HCT116 (cell line): ENCODE data around the gene DCHS2. TPM values are rescaled to one million over a fixed set of nuclear protein-coding genes. Genes with fewer than 3 reads are reported as not detected.

ENCODE experiments used
- ATAC-seq: fragments of 200-7000 bp; cut with Tn5 transposase; 2 replicates; pipeline ENCODE4 v1.9.1; 2020; ENCODE audit warnings: mild to moderate bottlenecking, moderate library complexity
- BruUV-seq: library from RNA; stranded (reverse); fragments of 400-500 nt; replicated peaks from 2 replicates; lab custom pipeline; 2021; lab: Mats Ljungman, UMichigan
- CTCF ChIA-PET: fragments of 300-600 bp; sonication (Branson Sonifier 250); formaldehyde crosslinking; loops from one replicate; lab custom pipeline; 2021; ENCODE audit warnings: antibody characterized with exemption; lab: Charles Lee
- POLR2A ChIA-PET: fragments of 300-600, 350-600 bp; sonication (Branson Sonifier 250); formaldehyde crosslinking; loops from one replicate; lab custom pipeline; 2021; ENCODE audit warnings: antibody characterized with exemption; lab: Charles Lee
- RAD21 ChIA-PET, 2 experiments: fragments of 300-600 bp; sonication (Branson Sonifier 250); formaldehyde crosslinking; loops; one replicate each; lab custom pipeline; 2023; ENCODE audit warnings: low total read pairs in 2 of 2; ENCODE audit not compliant: uncharacterized antibody in 2 of 2, unreplicated experiment in 2 of 2, low non-redundant PET in 1 of 2; lab: Charles Lee
- DNase-seq: peaks from one replicate; pipeline ENCODE4 v3.0.0-alpha.2; 2010; ENCODE audit warnings: low read depth, low spot score
- H2AFZ ChIP-seq: fragments of 200-600 bp; shearing (Covaris generic), sonication (generic); 2 replicates; pipeline ENCODE4 v1.6.1; 2017; ENCODE audit warnings: low read depth, mixed run types, mixed read lengths, antibody characterized with exemption, low read length; ENCODE audit not compliant: poor library complexity, severe bottlenecking
- H3K27ac ChIP-seq: 2 replicates; pipeline ENCODE4 v1.5.1; 2012; ENCODE audit warnings: low read depth, low read length
- H3K27me3 ChIP-seq: fragments of 200-600 bp; sonication (generic); 2 replicates; pipeline ENCODE4 v1.6.1; 2016; ENCODE audit warnings: mixed run types, low read length, mixed read lengths; ENCODE audit not compliant: insufficient read depth
- H3K36me3 ChIP-seq, 2 experiments: fragments of 200-500 bp in 1 of 2; fragments of 200-600 bp in 1 of 2; sonication (Bioruptor generic) in 1 of 2; sonication (generic) in 1 of 2; 2 replicates each; pipeline versions ENCODE4 v1.5.1 to v1.6.1; 2014 to 2016; ENCODE audit warnings: low read length in 2 of 2, inconsistent platforms in 1 of 2, mixed read lengths in 1 of 2, mixed run types in 1 of 2; ENCODE audit not compliant: insufficient read depth in 2 of 2, control insufficient read depth in 1 of 2
- H3K4me1 ChIP-seq, 2 experiments: fragments of 200-600 bp in 1 of 2; sonication (generic) in 1 of 2; 2 replicates each; pipeline versions ENCODE4 v1.5.1 to v1.6.1; 2012 to 2017; ENCODE audit warnings: low read length in 2 of 2, inconsistent platforms in 1 of 2, mild to moderate bottlenecking in 1 of 2, mixed read lengths in 1 of 2, mixed run types in 1 of 2, moderate library complexity in 1 of 2; ENCODE audit not compliant: insufficient read depth in 2 of 2, control insufficient read depth in 1 of 2
- H3K4me2 ChIP-seq: fragments of 200-600 bp; sonication (generic); 2 replicates; pipeline ENCODE4 v1.6.1; 2017; ENCODE audit warnings: mixed run types, low read length, mixed read lengths
- H3K4me3 ChIP-seq, 2 experiments: fragments of 200-600 bp in 1 of 2; sonication (generic) in 1 of 2; replicated peaks in 1 of 2; 2 replicates each; pipeline ENCODE4 v1.5.1; 2011 to 2016; ENCODE audit warnings: low read length in 2 of 2, control low read depth in 1 of 2, low read depth in 1 of 2, mild to moderate bottlenecking in 1 of 2, mixed read lengths in 1 of 2, mixed run types in 1 of 2
- H3K79me2 ChIP-seq: fragments of 200-600 bp; sonication (generic); 2 replicates; pipeline ENCODE4 v1.6.1; 2017; ENCODE audit warnings: mild to moderate bottlenecking, mixed run types, low read length, moderate library complexity, mixed read lengths; ENCODE audit not compliant: insufficient read depth
- H3K9ac ChIP-seq: fragments of 200-600 bp; sonication (generic); 2 replicates; pipeline ENCODE4 v1.6.1; 2016; ENCODE audit warnings: low read length, mixed read lengths
- H3K9me2 ChIP-seq: fragments of 200-600 bp; sonication (generic), shearing (Covaris generic); 2 replicates; pipeline ENCODE4 v1.6.1; 2017; ENCODE audit warnings: mixed run types, mild to moderate bottlenecking, moderate library complexity; ENCODE audit not compliant: insufficient read depth
- H3K9me3 ChIP-seq, 2 experiments: fragments of 200-500 bp in 1 of 2; fragments of 200-600 bp in 1 of 2; sonication (Bioruptor generic) in 1 of 2; sonication (generic) in 1 of 2; 2 replicates each; pipeline ENCODE4 v1.6.1; 2014 to 2017; ENCODE audit warnings: low read length in 2 of 2, mixed read lengths in 2 of 2, inconsistent platforms in 1 of 2, low read depth in 1 of 2, mild to moderate bottlenecking in 1 of 2, mixed run types in 1 of 2, moderate library complexity in 1 of 2; ENCODE audit not compliant: control insufficient read depth in 1 of 2, insufficient read depth in 1 of 2
- H4K20me1 ChIP-seq: fragments of 200-600 bp; sonication (generic), shearing (Covaris generic); 2 replicates; pipeline ENCODE4 v1.6.1; 2017; ENCODE audit warnings: mixed run types, mild to moderate bottlenecking, moderate library complexity; ENCODE audit not compliant: insufficient read depth
- EZH2 ChIP-seq: fragments of 200-600 bp; sonication (generic); IDR thresholded peaks from 2 replicates; pipeline ENCODE4 v1.6.1; 2017; ENCODE audit warnings: antibody characterized with exemption, mixed run types
- JUND ChIP-seq: IDR thresholded peaks from 2 replicates; pipeline ENCODE4 v1.6.1; 2012
- POLR2AphosphoS5 ChIP-seq: IDR thresholded peaks from 2 replicates; pipeline ENCODE4 v1.6.1; 2011; ENCODE audit warnings: mild to moderate bottlenecking, low read depth, low read length, moderate library complexity
- RAD21 ChIP-seq: IDR thresholded peaks from 2 replicates; pipeline ENCODE4 v1.6.1; 2012; ENCODE audit warnings: low read depth, mild to moderate bottlenecking
- REST ChIP-seq: IDR thresholded peaks from 2 replicates; pipeline ENCODE4 v1.6.1; 2012; ENCODE audit warnings: low read depth
- SIN3A ChIP-seq: IDR thresholded peaks from 2 replicates; pipeline ENCODE4 v1.6.1; 2012; ENCODE audit warnings: low read depth
- SP1 ChIP-seq: IDR thresholded peaks from 2 replicates; pipeline ENCODE4 v1.6.1; 2012; ENCODE audit warnings: low read depth
- YY1 ChIP-seq: IDR thresholded peaks from 2 replicates; pipeline ENCODE4 v1.6.1; 2011; ENCODE audit warnings: low read length, low read depth, moderate library complexity, mild to moderate bottlenecking; ENCODE audit not compliant: insufficient replicate concordance; ENCODE audit errors: extremely low read depth
- ZNF274 ChIP-seq: fragments of 200-500 bp; sonication (Bioruptor generic); IDR thresholded peaks from 2 replicates; pipeline ENCODE4 v1.6.1; 2014; ENCODE audit warnings: mild to moderate bottlenecking, low read depth, low read length, inconsistent platforms
- intact Hi-C: fragments of 100-400 bp; cut with micrococcal nuclease; formaldehyde crosslinking; loops from 2 replicates; pipeline ENCODE4 v1.10.0; 2022
- total RNA-seq: library from RNA; stranded (reverse); gene quantifications from one replicate; pipeline ENCODE4 v1.2.1, GENCODE V29; 2021; ENCODE audit not compliant: unreplicated experiment

Gene DCHS2
- total RNA-seq, 1 experiment from 2014 or later: 0.05 TPM

DNA sequence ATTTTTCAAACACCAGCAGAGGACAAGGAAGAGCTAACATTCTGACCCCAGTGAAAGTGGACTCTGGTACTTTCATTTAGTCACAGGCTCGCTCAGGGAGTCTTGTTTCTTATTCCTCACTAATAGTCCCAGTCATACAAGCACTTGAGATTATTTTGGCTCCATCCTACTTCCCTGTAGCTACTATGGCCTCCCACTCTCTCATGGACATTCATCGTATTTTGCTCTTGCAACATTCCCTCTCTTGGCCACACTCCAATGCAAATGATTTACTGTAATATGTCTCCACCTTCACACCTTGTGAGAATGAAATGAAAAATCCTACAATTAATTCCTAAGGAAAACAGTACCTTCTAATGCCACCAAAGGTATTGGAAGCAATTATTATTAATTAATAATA is 37.3 kb upstream of the DCHS2 start:
- DNase-seq (no peak), ATAC-seq (no peak)
- Histone ChIP-seq H4K20me1 (no peaks in the 10 kb centered on the region), H3K4me3 (no peak overlapping the region), H3K4me1 (0 out of 4 replicates have a peak, but pooled peaks cover 0 to 3% of the 10 kb centered on the region in 2 experiments), H3K27me3 (no peaks in the 10 kb centered on the region), H3K79me2 (no peaks in the 10 kb centered on the region), H3K9me2 (no peaks in the 10 kb centered on the region), H3K9me3 (no peaks in the 10 kb centered on the region), H3K4me2 (no peak overlapping the region), H3K27ac (no peak overlapping the region), H3K36me3 (no peaks in the 10 kb centered on the region), H3K9ac (no peak overlapping the region), H2AFZ (no peak overlapping the region)
- no TSS peak for BruUV-seq
- ChIA-PET CTCF (no interaction called here), POLR2A (no interaction called here), RAD21 (interaction anchor here in 1 of 2 experiments (1.0 kb wide), 1 partner anchor 9 kb away, joined by 4 read pairs; no protein-coding TSS in a partner anchor)
- intact Hi-C loops: no loop called here
- no peak for TF ChIP-seq POLR2AphosphoS5
- TF ChIP-seq RAD21: no peak

DNA sequence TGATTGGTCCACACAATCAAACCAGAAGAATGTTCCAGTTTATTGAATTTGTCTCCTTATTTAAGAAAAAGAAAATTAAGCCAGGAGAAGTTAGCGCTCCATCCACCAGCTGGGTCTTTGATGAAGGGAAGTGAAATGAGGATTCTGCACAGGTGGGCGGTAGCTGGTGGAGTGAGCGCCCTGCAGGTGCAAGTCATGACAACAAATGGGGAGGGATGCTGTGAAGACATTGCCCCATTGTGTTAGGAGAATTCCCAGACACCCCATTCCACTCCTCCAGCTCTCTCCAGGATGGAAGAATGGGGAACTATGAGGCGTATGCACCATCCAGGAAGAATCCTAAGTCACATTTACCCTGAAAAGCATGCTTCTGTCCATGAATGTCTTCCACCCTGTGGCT is 35.7 kb upstream of the DCHS2 start:
- CTCF ChIA-PET: no interaction called here
- no peaks in the 10 kb centered on the region for H3K9me2 ChIP-seq

More for the DNA sequence above, 35.7 kb upstream of the DCHS2 start:
- Histone ChIP-seq H3K27me3 (no peaks in the 10 kb centered on the region), H2AFZ (no peak overlapping the region), H3K4me2 (no peak overlapping the region), H3K27ac (no peak overlapping the region), H3K79me2 (no peaks in the 10 kb centered on the region), H3K4me3 (no peak overlapping the region), H3K4me1 (0 out of 4 replicates have a peak, but pooled peaks cover 0 to 3% of the 10 kb centered on the region in 2 experiments), H3K9me3 (no peaks in the 10 kb centered on the region), H4K20me1 (no peaks in the 10 kb centered on the region), H3K36me3 (no peaks in the 10 kb centered on the region), H3K9ac (no peak overlapping the region)
- ATAC-seq: no peak
- RAD21 ChIA-PET: no interaction called here
- POLR2A ChIA-PET: no interaction called here
- TF ChIP-seq POLR2AphosphoS5: no peak
- TF ChIP-seq YY1: no peak
- no peak for TF ChIP-seq JUND
- TF ChIP-seq ZNF274: no peak
- no peak for TF ChIP-seq REST
- TF ChIP-seq SP1: no peak
- TF ChIP-seq EZH2: no peak
- no peak for TF ChIP-seq SIN3A
- intact Hi-C loops: no loop called here
- BruUV-seq: no TSS peak
- no peak for DNase-seq
